HG03571 (cell line): Measurements from ENCODE around the gene CYP8B1.
"Not testable (repeated sequence)": the region's sequence is repeated elsewhere in the genome, so short reads cannot be mapped to it uniquely, and the experiment has no call there.

Experiments used
- ATAC-seq: cut with Tn5 transposase; IDR thresholded peaks from one replicate; pipeline ENCODE4 v1.9.1; 2021; ENCODE audit not compliant: unreplicated experiment

The CYP8B1 gene

GRCh38 chr3:42887084-42887483, 11.4 kb upstream of the CYP8B1 start:
- no peak for ATAC-seq

- ATAC-seq, result no peak
Measured at GRCh38 chr3:42886294-42886822, 10.7 kb upstream of the CYP8B1 start.

GRCh38 chr3:42884324-42884723, 8.6 kb upstream of the CYP8B1 start:
- no peak for ATAC-seq

- not testable (repeated sequence) for ATAC-seq
Measured at GRCh38 chr3:42883251-42883930, 7.7 kb upstream of the CYP8B1 start.

GRCh38 chr3:42880601-42881451, 5.1 kb upstream of the CYP8B1 start:
- peak; percentile 97 for ATAC-seq

- no peak for ATAC-seq
Measured at GRCh38 chr3:42880183-42880582, 4.5 kb upstream of the CYP8B1 start.

- ATAC-seq, result no peak
Measured at GRCh38 chr3:42877881-42878280, 2.2 kb upstream of the CYP8B1 start.

- ATAC-seq, result no peak
Measured at GRCh38 chr3:42876940-42877720, 1.5 kb upstream of the CYP8B1 start.

GRCh38 chr3:42876401-42876800, 722 bp upstream of the CYP8B1 start:
- ATAC-seq, result no peak

- ATAC-seq, result no peak
Measured at GRCh38 chr3:42874749-42875148, 930 bp downstream of the CYP8B1 start.

- no peak for ATAC-seq
Measured at GRCh38 chr3:42873221-42873982, 2.3 kb downstream of the CYP8B1 start.

- no peak for ATAC-seq
Measured at GRCh38 chr3:42872718-42873117, 3.0 kb downstream of the CYP8B1 start.

- no peak for ATAC-seq
Measured at GRCh38 chr3:42871592-42872196, 4.0 kb downstream of the CYP8B1 start.

GRCh38 chr3:42868841-42869240, 6.8 kb downstream of the CYP8B1 start:
- no peak for ATAC-seq

GRCh38 chr3:42867138-42867537, 8.5 kb downstream of the CYP8B1 start:
- ATAC-seq, result no peak

- no peak for ATAC-seq
Measured at GRCh38 chr3:42865256-42865655, 10.4 kb downstream of the CYP8B1 start.

GRCh38 chr3:42864321-42864950, 11.2 kb downstream of the CYP8B1 start:
- no peak for ATAC-seq

GRCh38 chr3:42856544-42856943, 19.1 kb downstream of the CYP8B1 start:
- no peak for ATAC-seq

- no peak for ATAC-seq
Measured at GRCh38 chr3:42855547-42856380, 19.9 kb downstream of the CYP8B1 start.
